ENCODE data around the gene SAT1. TPM values are rescaled to one million over a fixed set of nuclear protein-coding genes. Genes with fewer than 3 reads are reported as not detected.
A peak's percentile ranks its signal among the peaks of the same experiment; 100 is the strongest.

The SAT1 gene
- total and polyA plus RNA-seq, 2 of the 13 experiments (the other 11 are each of a cell fraction or from before 2014, with no cell fraction given): 216 to 1,243 TPM

DNA sequence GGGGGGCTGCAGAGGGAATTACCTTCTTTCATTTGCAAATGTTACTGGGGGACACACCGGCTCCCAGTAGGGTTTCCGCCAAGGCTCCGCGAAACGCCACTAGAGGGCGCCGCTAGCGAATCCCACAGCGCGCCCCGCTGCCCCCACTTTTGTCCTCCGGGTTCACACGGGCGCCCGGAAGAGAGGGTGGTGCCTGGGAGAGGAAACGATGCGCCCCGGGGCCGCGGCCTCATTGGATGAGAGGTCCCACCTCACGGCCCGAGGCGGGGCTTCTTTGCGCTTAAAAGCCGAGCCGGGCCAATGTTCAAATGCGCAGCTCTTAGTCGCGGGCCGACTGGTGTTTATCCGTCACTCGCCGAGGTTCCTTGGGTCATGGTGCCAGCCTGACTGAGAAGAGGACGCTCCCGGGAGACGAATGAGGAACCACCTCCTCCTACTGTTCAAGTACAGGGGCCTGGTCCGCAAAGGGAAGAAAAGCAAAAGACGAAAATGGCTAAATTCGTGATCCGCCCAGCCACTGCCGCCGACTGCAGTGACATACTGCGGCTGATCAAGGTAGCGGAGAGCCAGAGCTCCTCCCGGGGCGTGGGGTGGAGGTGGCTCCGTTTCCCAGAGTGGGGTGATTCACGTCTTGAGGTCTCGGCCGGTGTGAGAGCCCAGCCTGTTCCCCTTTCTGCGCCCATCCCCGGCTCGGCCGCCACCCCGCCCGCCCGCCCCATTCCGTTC is at the start of gene SAT1 (continued):
- TF ChIP-seq DR1 (CRISPR knock-in tag; IDR thresholded peaks at IDR 0.05) (peak; percentile 87), IKZF5 (CRISPR knock-in tag; IDR thresholded peaks at IDR 0.05) (no peak; the same call in 1 of the 2 replicates), ONECUT2 (CRISPR knock-in tag; IDR thresholded peaks at IDR 0.05) (no peak), ZNF501 (CRISPR knock-in tag; IDR thresholded peaks at IDR 0.05) (peak; percentile 44; the same call in 1 of the 2 replicates), ZNF747 (CRISPR knock-in tag; IDR thresholded peaks at IDR 0.05; ENCODE audit: borderline replicate concordance) (0 out of 2 replicates have a peak, but pooled peaks have one; percentile 17), RNF2 (conservative IDR thresholded peaks at IDR 0.05; ENCODE audit: low read depth) (no peak), ARNTL (CRISPR knock-in tag; IDR thresholded peaks at IDR 0.05) (no peak), THAP9 (CRISPR knock-in tag; IDR thresholded peaks at IDR 0.05; ENCODE audit: borderline replicate concordance) (peak; percentile 57; the same call in 1 of the 2 replicates), CENPT (CRISPR knock-in tag; IDR thresholded peaks at IDR 0.05; ENCODE audit: low read depth) (no peak), TBL1XR1 (IDR thresholded peaks at IDR 0.05; ENCODE audit: borderline replicate concordance, low read length, partially characterized antibody) (peak; percentile 56), RXRB (CRISPR knock-in tag; IDR thresholded peaks at IDR 0.05; ENCODE audit: borderline replicate concordance) (peak; percentile 58; the same call in 1 of the 2 replicates), MTA1 (CRISPR knock-in tag; IDR thresholded peaks at IDR 0.05; ENCODE audit: borderline replicate concordance) (peak; percentile 22; the same call in 1 of the 2 replicates), NFKBIZ (CRISPR knock-in tag; IDR thresholded peaks at IDR 0.05) (no peak), ZFP62 (CRISPR knock-in tag; IDR thresholded peaks at IDR 0.05) (no peak), ZNF790 (CRISPR knock-in tag; IDR thresholded peaks at IDR 0.05; ENCODE audit: borderline replicate concordance) (peak; percentile 60; the same call in 1 of the 2 replicates), PHF20 (CRISPR knock-in tag; IDR thresholded peaks at IDR 0.05) (peak; percentile 32; the same call in 1 of the 2 replicates), ZC3H4 (CRISPR knock-in tag; IDR thresholded peaks at IDR 0.05; ENCODE audit: borderline replicate concordance) (no peak), FIP1L1 (IDR thresholded peaks at IDR 0.05; ENCODE audit: borderline replicate concordance, insufficient read depth, low read depth, low read length) (no peak), TBX3 (IDR thresholded peaks at IDR 0.05; ENCODE audit: borderline replicate concordance) (no peak), ZBTB1 (CRISPR knock-in tag; IDR thresholded peaks at IDR 0.05; ENCODE audit: borderline replicate concordance) (no peak), YY1 (IDR thresholded peaks at IDR 0.05; ENCODE audit: insufficient read depth, insufficient replicate concordance, low read depth, low read length) (peak; percentile 55), ATF7 (IDR thresholded peaks at IDR 0.05) (no peak), ATF7 (CRISPR knock-in tag; IDR thresholded peaks at IDR 0.05) (no peak), ZNF605 (CRISPR knock-in tag; IDR thresholded peaks at IDR 0.05) (peak; percentile 28; the same call in 1 of the 2 replicates), ZNF367 (CRISPR knock-in tag; IDR thresholded peaks at IDR 0.05; ENCODE audit: borderline replicate concordance) (no peak), ZBTB7B (CRISPR knock-in tag; IDR thresholded peaks at IDR 0.05) (peak; percentile 73)

All from HepG2 (cell line).